ENCODE measurements around the gene PRR13.

- TF ChIP-seq, protein P1, sequence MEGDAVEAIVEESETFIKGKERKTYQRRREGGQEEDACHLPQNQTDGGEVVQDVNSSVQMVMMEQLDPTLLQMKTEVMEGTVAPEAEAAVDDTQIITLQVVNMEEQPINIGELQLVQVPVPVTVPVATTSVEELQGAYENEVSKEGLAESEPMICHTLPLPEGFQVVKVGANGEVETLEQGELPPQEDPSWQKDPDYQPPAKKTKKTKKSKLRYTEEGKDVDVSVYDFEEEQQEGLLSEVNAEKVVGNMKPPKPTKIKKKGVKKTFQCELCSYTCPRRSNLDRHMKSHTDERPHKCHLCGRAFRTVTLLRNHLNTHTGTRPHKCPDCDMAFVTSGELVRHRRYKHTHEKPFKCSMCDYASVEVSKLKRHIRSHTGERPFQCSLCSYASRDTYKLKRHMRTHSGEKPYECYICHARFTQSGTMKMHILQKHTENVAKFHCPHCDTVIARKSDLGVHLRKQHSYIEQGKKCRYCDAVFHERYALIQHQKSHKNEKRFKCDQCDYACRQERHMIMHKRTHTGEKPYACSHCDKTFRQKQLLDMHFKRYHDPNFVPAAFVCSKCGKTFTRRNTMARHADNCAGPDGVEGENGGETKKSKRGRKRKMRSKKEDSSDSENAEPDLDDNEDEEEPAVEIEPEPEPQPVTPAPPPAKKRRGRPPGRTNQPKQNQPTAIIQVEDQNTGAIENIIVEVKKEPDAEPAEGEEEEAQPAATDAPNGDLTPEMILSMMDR (IDR thresholded peaks at IDR 0.05) = no peak
- no peak for TF ChIP-seq POLR2A (IDR thresholded peaks at IDR 0.05)
Measured at GRCh38 chr12:53425515-53426150, 15.9 kb upstream of the PRR13 start.
